SU-DHL-6 (cell line): ENCODE results near the gene SH3RF3.

ENCODE experiments used
- EZH2phosphoT487 ChIP-seq: fragments of 200-600 bp; sonication (generic), shearing (Covaris generic); conservative IDR thresholded peaks from 2 replicates; pipeline ENCODE4 v1.6.1; 2018; ENCODE audit warnings: mild to moderate bottlenecking, antibody characterized with exemption, low read length, moderate library complexity, mixed read lengths
- TF ChIP-seq, protein P1 (sequence below): fragments of 200-600 bp; sonication (generic); IDR thresholded peaks from one replicate; pipeline ENCODE4 v1.5.1; 2017; ENCODE audit warnings: antibody characterized with exemption, mild to moderate bottlenecking, low read length, moderate library complexity; ENCODE audit not compliant: insufficient read depth, poor library complexity, severe bottlenecking

DNA sequence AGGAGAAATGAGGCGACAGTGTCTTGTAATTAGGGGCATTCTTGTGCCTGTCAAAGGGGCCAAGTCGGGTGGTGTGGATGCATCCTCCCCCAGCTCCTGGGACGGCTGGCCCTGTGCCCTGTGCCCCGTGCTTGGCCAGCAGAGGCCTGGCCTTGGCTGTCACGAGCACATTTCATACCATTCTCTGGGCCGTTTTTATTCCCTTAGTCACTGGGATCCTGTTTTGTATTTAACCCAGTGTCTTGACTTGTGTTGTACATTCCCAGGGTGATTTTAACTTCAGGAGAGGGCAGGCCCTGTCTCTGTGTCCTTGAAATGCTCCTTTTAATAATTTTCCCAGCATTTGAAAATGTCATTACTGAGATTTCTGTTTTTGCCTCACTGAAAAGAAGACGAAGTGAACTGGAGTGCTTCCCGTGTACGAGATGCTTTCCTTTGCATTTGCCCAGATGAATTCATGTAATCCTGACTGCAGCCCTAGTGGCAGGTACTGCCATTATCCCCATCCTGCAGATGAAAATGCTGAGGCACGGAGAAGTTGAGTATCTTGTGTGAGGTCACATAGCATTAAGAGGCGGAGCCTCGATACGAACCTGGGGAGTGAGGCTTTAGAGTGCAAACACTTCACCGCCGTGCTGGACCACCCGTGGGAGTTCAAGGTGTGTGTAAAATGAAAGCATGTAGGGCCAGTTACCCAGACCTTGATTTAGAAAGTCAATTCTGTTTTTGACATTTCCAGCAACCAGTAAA lies 57.0 kb downstream of the SH3RF3 start:
- TF ChIP-seq, protein P1, sequence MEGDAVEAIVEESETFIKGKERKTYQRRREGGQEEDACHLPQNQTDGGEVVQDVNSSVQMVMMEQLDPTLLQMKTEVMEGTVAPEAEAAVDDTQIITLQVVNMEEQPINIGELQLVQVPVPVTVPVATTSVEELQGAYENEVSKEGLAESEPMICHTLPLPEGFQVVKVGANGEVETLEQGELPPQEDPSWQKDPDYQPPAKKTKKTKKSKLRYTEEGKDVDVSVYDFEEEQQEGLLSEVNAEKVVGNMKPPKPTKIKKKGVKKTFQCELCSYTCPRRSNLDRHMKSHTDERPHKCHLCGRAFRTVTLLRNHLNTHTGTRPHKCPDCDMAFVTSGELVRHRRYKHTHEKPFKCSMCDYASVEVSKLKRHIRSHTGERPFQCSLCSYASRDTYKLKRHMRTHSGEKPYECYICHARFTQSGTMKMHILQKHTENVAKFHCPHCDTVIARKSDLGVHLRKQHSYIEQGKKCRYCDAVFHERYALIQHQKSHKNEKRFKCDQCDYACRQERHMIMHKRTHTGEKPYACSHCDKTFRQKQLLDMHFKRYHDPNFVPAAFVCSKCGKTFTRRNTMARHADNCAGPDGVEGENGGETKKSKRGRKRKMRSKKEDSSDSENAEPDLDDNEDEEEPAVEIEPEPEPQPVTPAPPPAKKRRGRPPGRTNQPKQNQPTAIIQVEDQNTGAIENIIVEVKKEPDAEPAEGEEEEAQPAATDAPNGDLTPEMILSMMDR = no peak
- TF ChIP-seq EZH2phosphoT487 = no peak
